Liver (tissue), 9 donors: ENCODE measurements around the gene ARHGEF10L. TPM values are rescaled to one million over a fixed set of nuclear protein-coding genes. Genes with fewer than 3 reads are reported as not detected.
A peak's percentile ranks its signal among the peaks of the same experiment; 100 is the strongest.

Experiments used
- DNase-seq: peaks from one replicate; pipeline ENCODE4 v3.0.0-alpha.2; 2017; ENCODE audit warnings: low spot score
- H3K27ac ChIP-seq, 2 donors: one replicate each; pipeline ENCODE4 v1.7.0; 2013; ENCODE audit warnings: inconsistent platforms in 2 of 2, low read length in 2 of 2, control low read depth in 1 of 2, low read depth in 1 of 2, mild to moderate bottlenecking in 1 of 2
- H3K27me3 ChIP-seq, 4 donors: one replicate each; pipeline versions ENCODE4 v1.6.1 to v1.7.0; 2013; ENCODE audit warnings: low read length in 3 of 4, inconsistent platforms in 1 of 4, mild to moderate bottlenecking in 1 of 4, moderate library complexity in 1 of 4; ENCODE audit not compliant: control insufficient read depth in 4 of 4, insufficient read depth in 4 of 4
- H3K36me3 ChIP-seq, 4 donors: one replicate each; pipeline versions ENCODE4 v1.6.1 to v1.7.0; 2013; ENCODE audit warnings: low read length in 3 of 4, mild to moderate bottlenecking in 3 of 4, low read depth in 1 of 4, moderate library complexity in 1 of 4; ENCODE audit not compliant: control insufficient read depth in 4 of 4, insufficient read depth in 3 of 4
- H3K4me1 ChIP-seq, 4 donors: one replicate each; pipeline versions ENCODE4 v1.6.1 to v1.7.0; 2013; ENCODE audit warnings: low read length in 3 of 4, mild to moderate bottlenecking in 3 of 4, moderate library complexity in 1 of 4; ENCODE audit not compliant: control insufficient read depth in 4 of 4, insufficient read depth in 4 of 4
- H3K4me3 ChIP-seq, 3 donors: one replicate each; pipeline versions ENCODE4 v1.6.1 to v1.7.0; 2013; ENCODE audit warnings: low read length in 3 of 3, control low read depth in 1 of 3, low read depth in 1 of 3, mild to moderate bottlenecking in 1 of 3
- H3K9ac ChIP-seq, 2 donors: one replicate each; pipeline ENCODE4 v1.7.0; 2013; ENCODE audit warnings: low read length in 2 of 2, mild to moderate bottlenecking in 2 of 2, moderate library complexity in 2 of 2, control low read depth in 1 of 2, low read depth in 1 of 2
- H3K9me3 ChIP-seq, 4 donors: one replicate each; pipeline versions ENCODE4 v1.6.1 to v1.7.0; 2013; ENCODE audit warnings: low read length in 3 of 4; ENCODE audit not compliant: control insufficient read depth in 4 of 4
- ATF3 ChIP-seq: IDR thresholded peaks from 2 replicates; pipeline ENCODE4 v1.6.1; 2016; ENCODE audit warnings: antibody characterized with exemption
- CTCF ChIP-seq: fragments of 150-350 bp; IDR thresholded peaks from 2 replicates; pipeline ENCODE4 v1.5.1; 2017; ENCODE audit warnings: improper control_type of control experiment, low read depth, low read length; ENCODE audit not compliant: missing input control
- EGR1 ChIP-seq, 2 donors: IDR thresholded peaks; 2 replicates each; pipeline ENCODE4 v1.6.1; 2016 to 2018; ENCODE audit warnings: antibody characterized with exemption in 2 of 2, low read depth in 2 of 2
- FOXA2 ChIP-seq: IDR thresholded peaks from 2 replicates; pipeline ENCODE4 v1.6.1; 2016; ENCODE audit warnings: antibody characterized with exemption
- GABPA ChIP-seq, 2 donors: IDR thresholded peaks in 1 of 2; conservative IDR thresholded peaks in 1 of 2; 2 replicates each; pipeline ENCODE4 v1.6.1; 2016; ENCODE audit warnings: antibody characterized with exemption in 2 of 2, mild to moderate bottlenecking in 1 of 2, moderate library complexity in 1 of 2
- HNF4A ChIP-seq, 2 donors: conservative IDR thresholded peaks; 2 replicates each; pipeline ENCODE4 v1.6.1; 2016; ENCODE audit warnings: antibody characterized with exemption in 2 of 2, mild to moderate bottlenecking in 2 of 2
- HNF4G ChIP-seq: IDR thresholded peaks from 2 replicates; pipeline ENCODE4 v1.6.1; 2016; ENCODE audit warnings: antibody characterized with exemption
- MAX ChIP-seq: IDR thresholded peaks from 2 replicates; pipeline ENCODE4 v1.6.1; 2016; ENCODE audit warnings: antibody characterized with exemption
- NR2F2 ChIP-seq: IDR thresholded peaks from 2 replicates; pipeline ENCODE4 v1.6.1; 2016; ENCODE audit warnings: antibody characterized with exemption
- RAD21 ChIP-seq, 2 donors: IDR thresholded peaks; 2 replicates each; pipeline ENCODE4 v1.6.1; 2016; ENCODE audit warnings: antibody characterized with exemption in 2 of 2, mild to moderate bottlenecking in 2 of 2
- REST ChIP-seq: IDR thresholded peaks from 2 replicates; pipeline ENCODE4 v1.6.1; 2016; ENCODE audit warnings: antibody characterized with exemption, mild to moderate bottlenecking
- RXRA ChIP-seq, 2 donors: IDR thresholded peaks; 2 replicates each; pipeline ENCODE4 v1.6.1; 2017 to 2018; ENCODE audit warnings: antibody characterized with exemption in 2 of 2, mild to moderate bottlenecking in 1 of 2
- SP1 ChIP-seq: IDR thresholded peaks from 2 replicates; pipeline ENCODE4 v1.6.1; 2018; ENCODE audit warnings: antibody characterized with exemption, mild to moderate bottlenecking
- TAF1 ChIP-seq: conservative IDR thresholded peaks from 2 replicates; pipeline ENCODE4 v1.6.1; 2016; ENCODE audit warnings: antibody characterized with exemption, mild to moderate bottlenecking
- YY1 ChIP-seq: IDR thresholded peaks from 2 replicates; pipeline ENCODE4 v1.6.1; 2016; ENCODE audit warnings: antibody characterized with exemption, mild to moderate bottlenecking
- ZBTB33 ChIP-seq: IDR thresholded peaks from 2 replicates; pipeline ENCODE4 v1.6.1; 2016; ENCODE audit warnings: antibody characterized with exemption
- WGBS: extraction: QIAGEN DNeasy Blood & Tissue Kit; methylation state at CpG from one replicate; pipeline ENCODE4 v1.1.7; 2013; 5-methylcytosine and 5-hydroxymethylcytosine counted together
- polyA plus RNA-seq, 2 donors: library from polyadenylated mRNA; stranded (reverse) in 1 of 2; unstranded in 1 of 2; fragments of 200-250 nt in 1 of 2; fragments of >200 nt in 1 of 2; fragmentation: Nextera tagmentation in 1 of 2; extraction: Ambion mirVana in 1 of 2; gene quantifications; one replicate each; pipeline versions ENCODE4 v1.2.1 to v1.2.3, GENCODE V29; 2013 to 2015
- total RNA-seq, 2 donors: library from RNA; depleted of rRNA; stranded (reverse); fragments of >200 nt; gene quantifications; one replicate each; pipeline ENCODE4 v1.2.3, GENCODE V29; 2014
- donor health status: healthy.
- donor health status: healthy.
- donor health status: healthy.
- donor health status: healthy.
- donor health status: healthy.

ARHGEF10L gene
- total and polyA plus RNA-seq, 4 donors: 26.3 to 169 (median 57.5) TPM

- TF ChIP-seq MAX: no peak
- no peak for TF ChIP-seq YY1
- no peak for TF ChIP-seq RAD21 (IDR thresholded peaks at IDR 0.05)
- no peak for TF ChIP-seq ATF3
- TF ChIP-seq NR2F2: no peak
- no peak for TF ChIP-seq HNF4A (conservative IDR thresholded peaks at IDR 0.05)
- TF ChIP-seq RXRA (IDR thresholded peaks at IDR 0.05): no peak
- no peak for TF ChIP-seq TAF1
- TF ChIP-seq EGR1 (IDR thresholded peaks at IDR 0.05; ENCODE audit: low read depth in 2 of 2): no peak
- no peak for TF ChIP-seq REST
- no peak for TF ChIP-seq ZBTB33
- TF ChIP-seq FOXA2: no peak
- no peak for TF ChIP-seq GABPA (IDR thresholded peaks at IDR 0.05 in 1 of 2, conservative IDR thresholded peaks at IDR 0.05 in 1 of 2)
- whole genome bisulfite sequencing: 92% methylated on average over 8 of the region's 8 CpGs
- peaks cover 4 to 19% (median 10%) of the 10 kb centered on the region in 4 donors for H3K4me1 ChIP-seq
Observed at GRCh38 chr1:17535300-17535936, 4.1 kb upstream of the ARHGEF10L start.

GRCh38 chr1:17538010-17538409 is 1.5 kb upstream of the ARHGEF10L start:
- Histone ChIP-seq H3K4me1 (peaks cover 6 to 27% (median 15%) of the 10 kb centered on the region in 4 donors), H3K36me3 (no peaks in the 10 kb centered on the region), H3K27ac (peak overlapping the region; percentile 73 to 80), H3K9ac (no peak overlapping the region), H3K4me3 (no peak overlapping the region), H3K9me3 (no peaks in the 10 kb centered on the region), H3K27me3 (no peaks in the 10 kb centered on the region)
- WGBS: 50% methylated on average over 7 of the region's 7 CpGs
- DNase-seq: no peak
- TF ChIP-seq HNF4A (conservative IDR thresholded peaks at IDR 0.05) (peak; percentile 81 to 85), HNF4G (peak; percentile 46), SP1 (peak; percentile 23), MAX (no peak), RAD21 (IDR thresholded peaks at IDR 0.05) (no peak), CTCF (no peak), RXRA (IDR thresholded peaks at IDR 0.05) (peak; percentile 49)

More at GRCh38 chr1:17535300-17535936, 4.1 kb upstream of the ARHGEF10L start:
- no peak overlapping the region for H3K4me3 ChIP-seq
- H3K9me3 ChIP-seq: no peaks in the 10 kb centered on the region
- no peak for DNase-seq
- no peak overlapping the region for H3K27ac ChIP-seq
- no peak overlapping the region for H3K9ac ChIP-seq
- no peaks in the 10 kb centered on the region for H3K27me3 ChIP-seq
- H3K36me3 ChIP-seq: no peaks in the 10 kb centered on the region
